HFF-Myc (cell line): ENCODE results near the gene LMTK2.

Source experiments
- DNase-seq: peaks from one replicate; pipeline ENCODE4 v3.0.0-alpha.2; 2011; ENCODE audit warnings: low read depth; ENCODE audit errors: extremely low read depth
- H3K4me3 ChIP-seq: replicated peaks from 2 replicates; pipeline ENCODE4 v1.5.1; 2011; ENCODE audit warnings: low read depth, mild to moderate bottlenecking, control low read depth, low read length
- TF ChIP-seq, protein P1 (sequence below): IDR thresholded peaks from 2 replicates; pipeline ENCODE4 v1.5.1; 2012; ENCODE audit warnings: mild to moderate bottlenecking, low read depth, low read length, control low read depth; ENCODE audit errors: missing control alignments

Gene LMTK2

DNA sequence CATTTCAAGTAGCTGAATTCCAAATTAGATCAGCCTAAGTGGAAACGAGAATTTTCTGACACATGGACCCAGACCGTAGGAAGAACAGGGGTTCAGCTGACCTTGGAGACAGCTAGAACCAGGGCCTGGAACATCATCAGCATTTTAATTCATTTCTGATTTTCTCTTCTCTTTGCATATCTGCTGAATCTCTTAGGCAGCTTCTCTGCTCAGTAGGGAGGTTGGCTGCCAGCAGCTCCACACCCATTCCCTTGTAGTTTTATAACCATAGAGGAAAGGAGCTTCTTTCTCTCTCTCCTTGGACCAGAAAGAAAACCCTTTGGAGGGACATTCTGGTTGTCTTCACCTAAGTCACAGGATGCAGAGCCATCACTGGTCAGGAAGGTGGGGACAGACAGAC is 36.0 kb downstream of the LMTK2 start:
- no peak overlapping the region for H3K4me3 ChIP-seq
- no peak for DNase-seq
- TF ChIP-seq, protein P1, sequence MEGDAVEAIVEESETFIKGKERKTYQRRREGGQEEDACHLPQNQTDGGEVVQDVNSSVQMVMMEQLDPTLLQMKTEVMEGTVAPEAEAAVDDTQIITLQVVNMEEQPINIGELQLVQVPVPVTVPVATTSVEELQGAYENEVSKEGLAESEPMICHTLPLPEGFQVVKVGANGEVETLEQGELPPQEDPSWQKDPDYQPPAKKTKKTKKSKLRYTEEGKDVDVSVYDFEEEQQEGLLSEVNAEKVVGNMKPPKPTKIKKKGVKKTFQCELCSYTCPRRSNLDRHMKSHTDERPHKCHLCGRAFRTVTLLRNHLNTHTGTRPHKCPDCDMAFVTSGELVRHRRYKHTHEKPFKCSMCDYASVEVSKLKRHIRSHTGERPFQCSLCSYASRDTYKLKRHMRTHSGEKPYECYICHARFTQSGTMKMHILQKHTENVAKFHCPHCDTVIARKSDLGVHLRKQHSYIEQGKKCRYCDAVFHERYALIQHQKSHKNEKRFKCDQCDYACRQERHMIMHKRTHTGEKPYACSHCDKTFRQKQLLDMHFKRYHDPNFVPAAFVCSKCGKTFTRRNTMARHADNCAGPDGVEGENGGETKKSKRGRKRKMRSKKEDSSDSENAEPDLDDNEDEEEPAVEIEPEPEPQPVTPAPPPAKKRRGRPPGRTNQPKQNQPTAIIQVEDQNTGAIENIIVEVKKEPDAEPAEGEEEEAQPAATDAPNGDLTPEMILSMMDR: no peak

DNA sequence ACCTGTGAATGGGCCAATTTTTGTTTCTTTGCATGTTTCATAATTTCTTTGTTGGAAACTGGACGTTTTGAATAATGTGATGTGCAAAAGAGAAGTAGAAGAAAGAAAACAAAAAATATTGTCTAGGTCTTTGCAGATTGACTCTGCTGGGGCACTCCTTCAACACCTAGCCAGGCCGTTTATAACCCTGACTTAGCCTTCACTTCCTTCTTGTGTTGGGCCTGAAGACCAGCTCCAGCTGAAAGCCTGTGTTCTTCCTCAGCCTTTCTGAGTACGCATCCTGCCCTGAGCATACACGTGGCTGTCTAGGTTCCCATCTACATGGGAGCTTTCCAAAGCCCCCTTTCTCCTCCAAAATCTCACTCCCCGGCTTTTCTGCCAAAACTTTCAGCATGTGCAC is 41.9 kb downstream of the LMTK2 start:
- no peak overlapping the region for H3K4me3 ChIP-seq
- TF ChIP-seq, protein P1: no peak
- no peak for DNase-seq

DNA sequence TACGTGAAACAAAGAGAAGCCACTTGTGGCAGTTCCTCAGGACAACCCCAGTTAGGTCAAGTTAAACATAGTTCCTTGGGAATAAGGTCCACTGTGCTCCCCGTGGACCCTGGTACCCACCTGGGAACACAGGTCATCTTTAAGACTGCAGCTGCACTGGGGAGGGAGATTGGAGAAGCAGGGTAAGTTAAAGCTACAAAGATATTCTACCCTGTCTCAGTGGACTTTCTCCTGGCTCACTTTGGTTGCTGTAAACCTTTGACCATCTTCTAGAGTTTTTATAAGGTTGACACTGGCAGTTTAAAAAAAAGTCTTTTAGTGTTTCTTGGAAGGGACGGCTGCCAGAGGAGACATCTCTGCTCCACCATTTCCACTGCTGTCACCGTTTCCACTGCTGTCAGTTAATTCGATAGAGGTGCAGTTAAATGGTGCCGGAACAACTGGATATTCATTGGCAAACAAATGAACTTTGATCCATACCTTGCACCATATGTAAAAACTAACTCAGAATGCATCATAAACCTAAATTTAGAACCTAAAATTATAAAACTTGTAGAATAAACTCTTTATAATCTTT is 42.5 kb downstream of the LMTK2 start:
- TF ChIP-seq, protein P1: no peak
- H3K4me3 ChIP-seq: no peak overlapping the region
- no peak for DNase-seq

DNA sequence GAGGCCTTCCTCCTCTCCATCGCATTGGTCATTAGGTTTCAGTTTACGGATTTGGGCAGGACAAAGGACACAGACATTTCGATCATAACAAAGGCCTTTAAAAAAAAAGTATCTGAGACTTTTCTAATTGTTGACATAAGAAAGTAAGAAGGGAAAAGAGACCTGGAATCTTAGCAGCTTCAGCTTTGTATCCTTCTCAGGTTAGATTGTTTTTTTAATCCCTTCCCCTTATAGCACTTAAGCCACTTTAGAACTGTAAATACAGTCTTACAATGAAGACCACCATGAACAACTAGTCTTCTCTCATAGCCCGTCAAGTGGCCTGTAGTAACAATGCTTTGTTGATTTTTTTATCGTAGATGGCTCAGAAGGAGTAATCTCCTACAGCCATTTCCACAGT is 45.2 kb downstream of the LMTK2 start:
- no peak overlapping the region for H3K4me3 ChIP-seq
- TF ChIP-seq, protein P1: no peak
- DNase-seq: no peak

DNA sequence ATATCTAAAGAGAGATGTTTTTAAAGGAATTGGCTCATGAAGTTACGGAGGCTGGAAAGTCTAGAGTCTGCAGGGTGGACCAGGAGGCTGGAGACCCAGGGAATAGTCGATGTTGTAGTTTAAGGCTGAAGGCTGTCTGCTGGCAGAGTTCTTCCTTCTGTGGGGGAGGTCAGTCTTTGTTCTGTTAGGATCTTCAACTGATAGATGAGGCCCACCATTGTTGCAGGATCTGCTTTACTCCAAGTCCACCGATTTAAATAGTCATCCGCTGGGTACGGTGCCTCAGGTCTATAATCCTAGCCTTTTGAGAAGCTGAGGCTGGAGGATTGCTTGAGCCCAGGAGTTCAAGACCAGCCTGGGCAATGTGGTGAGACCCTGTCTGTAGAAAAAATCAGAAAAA is 50.0 kb downstream of the LMTK2 start:
- TF ChIP-seq, protein P1: no peak
- H3K4me3 ChIP-seq: no peak overlapping the region
- no peak for DNase-seq

DNA sequence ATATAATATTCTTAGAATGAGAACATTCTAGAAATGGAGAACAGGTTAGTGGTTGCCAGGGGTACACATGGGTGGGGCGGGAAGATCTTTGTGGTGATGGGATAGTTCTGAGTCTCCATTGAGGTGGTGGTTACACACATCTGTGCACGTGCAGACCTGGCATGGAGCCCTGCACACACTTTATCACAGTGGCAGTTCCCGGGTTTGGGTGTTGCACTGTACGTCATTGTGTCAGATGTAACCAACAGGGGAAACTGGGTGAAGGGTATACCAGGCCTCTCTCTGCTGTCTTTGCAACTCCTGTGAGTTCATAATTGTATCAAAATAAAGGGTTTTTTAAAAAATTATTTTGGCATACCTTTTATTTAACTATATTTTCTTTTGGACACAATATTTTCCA is 51.1 kb downstream of the LMTK2 start:
- TF ChIP-seq, protein P1: no peak
- no peak for DNase-seq
- no peak overlapping the region for H3K4me3 ChIP-seq

DNA sequence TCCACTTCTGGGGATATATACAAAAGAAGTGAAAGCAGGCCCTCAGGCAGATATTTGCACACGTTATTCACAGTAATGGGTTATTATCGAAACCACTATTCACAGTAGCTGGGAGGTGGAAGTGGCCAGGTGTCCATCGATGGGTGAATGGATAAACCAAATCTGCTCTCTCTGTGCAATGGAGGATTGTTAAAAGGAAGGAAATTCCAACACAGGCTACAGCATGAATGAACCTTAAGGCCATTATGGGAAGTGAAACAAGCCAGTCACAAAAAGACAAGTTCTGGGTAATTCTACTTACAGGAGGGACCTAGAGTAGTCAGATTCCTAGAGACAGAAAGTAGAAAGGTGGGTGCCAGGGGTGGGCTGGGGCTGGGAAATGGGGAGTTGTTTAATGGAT is 56.1 kb downstream of the LMTK2 start:
- TF ChIP-seq, protein P1: no peak
- DNase-seq: no peak
- H3K4me3 ChIP-seq: no peak overlapping the region
